ENCODE results near the gene SPOCK2.

SPOCK2 gene

DNA sequence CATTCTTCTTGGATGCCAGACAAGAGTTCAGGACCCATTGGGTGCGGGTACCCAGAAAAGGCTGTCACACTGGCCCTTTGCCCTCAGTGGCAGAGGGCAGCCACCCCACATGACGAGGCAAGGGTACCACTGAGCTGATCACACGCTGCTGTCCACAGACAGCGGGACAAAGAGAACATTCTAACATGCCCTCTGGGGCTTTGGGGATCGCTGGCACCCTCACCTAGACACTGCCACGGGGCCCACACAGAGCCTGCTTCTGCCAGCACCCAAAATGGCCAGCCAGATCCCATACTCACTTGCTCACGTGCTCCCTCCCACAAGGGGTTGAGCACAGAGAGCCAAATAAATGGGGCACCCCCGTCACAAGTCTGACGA, 16.7 kb upstream of the SPOCK2 start:
- no peak for DNase-seq (ENCODE audit: low spot score)
- CTCF ChIA-PET, result no interaction called here
- POLR2A ChIA-PET (ENCODE audit: low non-redundant PET), result no interaction called here
- TF ChIP-seq, protein P1, sequence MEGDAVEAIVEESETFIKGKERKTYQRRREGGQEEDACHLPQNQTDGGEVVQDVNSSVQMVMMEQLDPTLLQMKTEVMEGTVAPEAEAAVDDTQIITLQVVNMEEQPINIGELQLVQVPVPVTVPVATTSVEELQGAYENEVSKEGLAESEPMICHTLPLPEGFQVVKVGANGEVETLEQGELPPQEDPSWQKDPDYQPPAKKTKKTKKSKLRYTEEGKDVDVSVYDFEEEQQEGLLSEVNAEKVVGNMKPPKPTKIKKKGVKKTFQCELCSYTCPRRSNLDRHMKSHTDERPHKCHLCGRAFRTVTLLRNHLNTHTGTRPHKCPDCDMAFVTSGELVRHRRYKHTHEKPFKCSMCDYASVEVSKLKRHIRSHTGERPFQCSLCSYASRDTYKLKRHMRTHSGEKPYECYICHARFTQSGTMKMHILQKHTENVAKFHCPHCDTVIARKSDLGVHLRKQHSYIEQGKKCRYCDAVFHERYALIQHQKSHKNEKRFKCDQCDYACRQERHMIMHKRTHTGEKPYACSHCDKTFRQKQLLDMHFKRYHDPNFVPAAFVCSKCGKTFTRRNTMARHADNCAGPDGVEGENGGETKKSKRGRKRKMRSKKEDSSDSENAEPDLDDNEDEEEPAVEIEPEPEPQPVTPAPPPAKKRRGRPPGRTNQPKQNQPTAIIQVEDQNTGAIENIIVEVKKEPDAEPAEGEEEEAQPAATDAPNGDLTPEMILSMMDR (conservative IDR thresholded peaks at IDR 0.05; ENCODE audit: low read depth), result no peak
- H3K27ac ChIP-seq, result 0 out of 2 replicates have a peak overlapping the region, but pooled peaks have one; percentile 4

DNA sequence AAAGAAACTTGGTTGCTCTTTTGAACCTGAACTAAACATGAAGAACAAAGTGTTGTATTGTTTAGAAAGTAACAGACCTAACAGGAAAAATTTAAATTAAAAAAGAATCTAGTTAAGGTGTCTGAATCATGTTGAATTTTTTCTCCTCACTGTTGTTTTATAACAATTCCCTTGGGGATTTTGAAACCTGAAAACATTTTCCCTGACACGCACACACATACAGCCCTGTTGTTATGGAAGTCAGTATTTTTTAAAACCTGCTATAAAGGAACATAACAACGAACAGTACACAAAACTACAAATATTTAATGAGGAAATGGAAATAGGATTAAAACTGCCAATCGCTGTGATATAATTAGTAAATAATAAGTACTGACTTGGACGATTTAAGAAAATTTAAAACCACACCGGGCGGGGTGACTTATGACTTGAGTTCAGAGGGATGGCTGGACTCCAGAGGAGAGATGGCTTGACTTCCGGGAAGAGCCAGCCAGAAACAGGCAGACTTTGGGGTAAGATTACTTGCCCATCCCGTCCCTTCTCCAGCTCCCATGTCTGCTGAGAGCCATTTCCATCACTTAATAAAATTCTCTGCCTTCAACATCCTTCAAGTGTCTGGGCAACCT, 16.2 kb upstream of the SPOCK2 start:
- ChIA-PET CTCF (interaction anchor here (1.2 kb wide), 1 partner anchor 208 kb away, joined by 3 read pairs; no protein-coding TSS in a partner anchor), POLR2A (ENCODE audit: low non-redundant PET) (no interaction called here)
- 0 out of 2 replicates have a peak overlapping the region, but pooled peaks have one; percentile 4 for H3K27ac ChIP-seq
- TF ChIP-seq, protein P1 (conservative IDR thresholded peaks at IDR 0.05; ENCODE audit: low read depth), result no peak
- DNase-seq (ENCODE audit: low spot score), result no peak

DNA sequence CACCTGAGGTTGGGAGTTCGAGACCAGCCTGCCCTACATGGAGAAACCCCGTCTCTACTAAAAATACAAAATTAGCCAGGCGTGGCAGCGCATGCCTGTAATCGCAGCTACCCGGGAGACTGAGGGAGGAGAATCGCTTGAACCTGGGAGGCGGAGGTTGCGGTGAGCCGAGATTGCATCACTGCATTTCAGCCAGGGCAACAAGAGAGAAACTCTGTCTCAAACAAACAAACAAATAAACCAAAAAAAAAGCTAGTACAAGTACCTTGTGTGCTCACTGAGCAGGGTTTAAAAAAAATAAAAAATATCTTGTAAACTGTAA, 11.2 kb upstream of the SPOCK2 start:
- DNase-seq (ENCODE audit: low spot score), result no peak
- TF ChIP-seq, protein P1 (conservative IDR thresholded peaks at IDR 0.05; ENCODE audit: low read depth), result no peak
- peak overlapping the region; percentile 59 for H3K27ac ChIP-seq
- POLR2A ChIA-PET (ENCODE audit: low non-redundant PET), result no interaction called here
- CTCF ChIA-PET, result interaction anchor here (0.7 to 1.0 kb wide), 2 partner anchors 9 to 23 kb away, joined by 3 read pairs; no protein-coding TSS in a partner anchor

DNA sequence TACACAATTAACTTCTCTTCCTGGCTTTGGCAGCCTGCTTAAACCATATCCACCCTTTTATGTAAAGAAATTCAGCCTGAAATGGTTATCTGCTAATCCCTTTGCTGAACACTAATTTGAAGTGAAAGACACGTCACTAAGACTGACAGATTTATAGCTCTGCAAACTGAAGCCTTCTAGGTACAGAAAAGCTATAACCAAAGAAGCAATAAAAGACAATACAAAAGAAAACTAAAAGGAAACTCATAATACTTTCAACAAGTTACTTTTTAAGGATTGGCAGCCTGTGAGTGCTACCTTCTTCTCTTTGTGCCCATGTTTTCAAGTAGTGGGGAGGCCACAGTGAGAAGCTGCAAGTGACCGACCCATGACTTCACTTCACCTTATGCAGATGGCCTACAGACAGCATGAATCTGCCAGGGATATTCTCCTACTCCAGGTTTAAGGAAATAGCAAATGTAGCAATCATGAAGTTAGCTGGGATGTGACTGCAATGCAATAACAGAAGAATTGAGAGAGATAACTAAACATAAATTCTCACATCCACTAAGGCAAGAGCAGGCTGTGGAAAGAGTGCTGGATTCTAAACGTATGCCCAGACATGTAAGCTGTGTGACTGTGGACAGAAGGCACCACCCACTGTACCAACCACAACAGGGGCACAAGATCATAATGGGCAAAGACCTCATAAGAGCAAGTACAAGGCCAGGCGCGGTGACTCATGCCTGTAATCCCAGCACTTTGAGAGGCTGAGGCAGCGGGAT, 10.7 kb upstream of the SPOCK2 start:
- TF ChIP-seq, protein P1 (conservative IDR thresholded peaks at IDR 0.05; ENCODE audit: low read depth), result no peak

DNA sequence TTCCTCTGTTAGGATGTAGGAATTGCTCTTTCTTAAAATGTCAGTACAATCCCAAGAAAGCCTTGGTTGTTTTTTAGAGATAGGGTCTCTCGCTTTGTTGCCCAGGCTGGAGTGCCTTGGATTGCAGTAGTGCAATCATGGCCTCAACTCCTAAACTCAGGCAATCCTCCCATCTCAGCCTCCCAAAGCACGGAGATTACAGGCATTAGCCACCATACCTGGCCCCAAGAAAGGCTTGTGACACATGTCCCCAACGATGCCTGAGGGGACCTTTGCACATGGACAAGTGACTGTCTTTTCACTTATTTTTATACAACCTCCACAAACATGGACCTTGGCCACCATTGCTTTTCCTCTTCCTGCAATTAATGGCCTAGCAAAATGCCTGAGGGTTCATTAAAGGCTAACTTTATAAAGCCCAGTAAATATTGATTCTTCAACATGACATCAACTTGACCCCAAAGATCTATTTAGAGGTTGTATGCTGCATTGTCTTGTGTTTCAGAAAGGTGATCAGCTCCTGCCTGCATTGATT, 10.0 kb upstream of the SPOCK2 start:
- ChIA-PET CTCF (no interaction called here), POLR2A (ENCODE audit: low non-redundant PET) (no interaction called here)
- no peak for DNase-seq (ENCODE audit: low spot score)
- H3K27ac ChIP-seq, result no peak overlapping the region
- TF ChIP-seq, protein P1 (conservative IDR thresholded peaks at IDR 0.05; ENCODE audit: low read depth), result no peak

More for the DNA sequence above, 10.7 kb upstream of the SPOCK2 start:
- peak overlapping the region; percentile 59 for H3K27ac ChIP-seq
- ChIA-PET CTCF (interaction anchor here (0.7 kb wide), 1 partner anchor 23 kb away, joined by 3 read pairs; no protein-coding TSS in a partner anchor), POLR2A (ENCODE audit: low non-redundant PET) (no interaction called here)
- no peak for DNase-seq (ENCODE audit: low spot score)

DNA sequence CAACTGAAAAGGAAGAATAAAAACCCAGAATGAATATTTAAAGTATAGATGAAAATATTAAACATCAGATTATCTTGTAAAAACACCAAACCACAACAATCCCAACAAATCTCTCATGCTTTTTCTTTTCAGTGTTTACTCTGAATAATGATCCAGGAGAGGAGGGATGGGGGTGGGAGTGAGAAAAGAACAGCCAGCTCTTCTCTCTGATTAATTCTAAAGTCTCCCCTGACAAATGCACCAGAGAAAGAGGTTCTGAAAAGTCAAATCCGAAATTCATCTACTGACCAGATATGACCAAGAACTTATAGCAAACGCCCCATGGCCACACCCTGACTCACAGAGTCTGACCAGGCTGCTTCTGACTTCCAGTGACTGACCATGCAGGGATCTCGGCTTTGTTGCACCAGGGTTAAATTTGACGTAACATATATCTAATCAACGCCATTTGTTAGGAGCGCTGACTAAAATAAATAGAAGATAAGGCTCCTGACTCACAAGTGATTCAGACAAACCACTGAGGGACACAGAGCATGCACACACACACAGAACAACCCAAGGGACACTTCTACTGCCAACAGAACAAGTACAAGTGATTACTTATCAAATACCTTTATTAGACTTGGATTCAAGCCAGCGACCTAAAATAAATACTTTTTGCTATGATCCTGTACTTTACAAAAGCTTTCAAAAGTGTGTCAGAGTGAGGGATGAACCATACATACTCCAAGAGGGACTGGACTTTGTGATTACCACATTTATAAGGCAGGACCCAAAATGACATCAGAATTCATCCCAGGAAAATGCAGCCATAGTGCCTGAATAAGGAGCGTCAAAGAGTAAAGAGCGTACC, 9.3 kb upstream of the SPOCK2 start:
- TF ChIP-seq, protein P1 (conservative IDR thresholded peaks at IDR 0.05; ENCODE audit: low read depth), result no peak
- POLR2A ChIA-PET (ENCODE audit: low non-redundant PET), result no interaction called here
- CTCF ChIA-PET, result no interaction called here
- no peak overlapping the region for H3K27ac ChIP-seq
- DNase-seq (ENCODE audit: low spot score), result peak; percentile 55

Measured in RWPE1 (cell line).